PC-9 (cell line): ENCODE results near the gene MIER3. TPM values are rescaled to one million over a fixed set of nuclear protein-coding genes. Genes with fewer than 3 reads are reported as not detected.
"Not testable (repeated sequence)": the region's sequence is repeated elsewhere in the genome, so short reads cannot be mapped to it uniquely, and the experiment has no call there.

Source experiments
- BruUV-seq: library from RNA; stranded (reverse); fragments of 400-500 nt; replicated peaks from 2 replicates; lab custom pipeline; 2021; lab: Mats Ljungman, UMichigan
- CTCF ChIA-PET: fragments of 300-600 bp; sonication (Branson Sonifier 250); formaldehyde crosslinking; loops from one replicate; lab custom pipeline; 2022; ENCODE audit warnings: antibody characterized with exemption; lab: Charles Lee
- POLR2A ChIA-PET: fragments of 300-600 bp; sonication (Branson Sonifier 250); formaldehyde crosslinking; loops from one replicate; lab custom pipeline; 2022; ENCODE audit warnings: antibody characterized with exemption; ENCODE audit not compliant: unreplicated experiment; lab: Charles Lee
- DNase-seq, 2 experiments: peaks; one replicate each; pipeline versions ENCODE4 v3.0.0 to v3.0.0-alpha.2; 2015 to 2022; ENCODE audit warnings: mixed read lengths in 1 of 2
- H2AFZ ChIP-seq: fragments of 200-600 bp; sonication (generic); 2 replicates; pipeline ENCODE4 v1.8.1; 2017; ENCODE audit warnings: antibody characterized with exemption
- H3F3A ChIP-seq: fragments of 200-600 bp; sonication (generic); 2 replicates; pipeline ENCODE4 v1.8.1; 2017; ENCODE audit warnings: antibody characterized with exemption, mild to moderate bottlenecking, low read depth; ENCODE audit not compliant: insufficient read depth
- H3K27ac ChIP-seq: fragments of 200-600 bp; sonication (generic); 2 replicates; pipeline ENCODE4 v1.6.1; 2016; ENCODE audit warnings: mixed run types
- H3K27me3 ChIP-seq: fragments of 200-600 bp; sonication (generic); 2 replicates; pipeline ENCODE4 v1.6.1; 2016; ENCODE audit warnings: low read depth, mixed run types; ENCODE audit not compliant: insufficient read depth
- H3K36me3 ChIP-seq: fragments of 200-600 bp; sonication (generic); 2 replicates; pipeline ENCODE4 v1.6.1; 2016; ENCODE audit warnings: low read depth, mixed run types
- H3K4me1 ChIP-seq: fragments of 200-600 bp; sonication (generic); replicated peaks from 2 replicates; pipeline ENCODE4 v1.6.1; 2016; ENCODE audit warnings: mixed run types; ENCODE audit not compliant: insufficient read depth
- H3K4me2 ChIP-seq: fragments of 200-600 bp; sonication (generic); 2 replicates; pipeline ENCODE4 v1.6.1; 2017; ENCODE audit warnings: mixed run types
- H3K4me3 ChIP-seq: fragments of 200-600 bp; sonication (generic); 2 replicates; pipeline ENCODE4 v1.6.1; 2016; ENCODE audit warnings: mixed run types
- H3K79me2 ChIP-seq: fragments of 200-600 bp; sonication (generic); 2 replicates; pipeline ENCODE4 v1.6.1; 2017; ENCODE audit warnings: low read depth, mixed run types
- H3K9me2 ChIP-seq: fragments of 200-600 bp; sonication (generic); 2 replicates; pipeline ENCODE4 v1.8.1; 2017; ENCODE audit warnings: mild to moderate bottlenecking; ENCODE audit not compliant: insufficient read depth
- H3K9me3 ChIP-seq: fragments of 200-600 bp; sonication (generic); 2 replicates; pipeline ENCODE4 v1.8.1; 2016; ENCODE audit warnings: low read depth; ENCODE audit not compliant: insufficient read depth
- H4K20me1 ChIP-seq: fragments of 200-600 bp; sonication (generic); 2 replicates; pipeline ENCODE4 v1.8.1; 2017; ENCODE audit not compliant: insufficient read depth
- EZH2 ChIP-seq: fragments of 200-600 bp; sonication (generic); IDR thresholded peaks from 2 replicates; pipeline ENCODE4 v1.8.0; 2017; ENCODE audit warnings: antibody characterized with exemption, low read depth
- intact Hi-C: fragments of 100-400 bp; cut with micrococcal nuclease; formaldehyde crosslinking; loops from one replicate; pipeline ENCODE4 v1.10.0; 2022; ENCODE audit not compliant: unreplicated experiment
- total RNA-seq: library from RNA; stranded (reverse); gene quantifications from 2 replicates; pipeline ENCODE4 v1.2.3, GENCODE V29; 2021
- TF ChIP-seq, protein P1 (sequence below): fragments of 200-600 bp; sonication (generic); conservative IDR thresholded peaks from 2 replicates; pipeline ENCODE4 v1.6.1; 2017; ENCODE audit warnings: mixed run types, antibody characterized with exemption, mild to moderate bottlenecking, moderate library complexity

The MIER3 gene
- total RNA-seq, 1 experiment from 2014 or later = 17.3 TPM

- CTCF ChIA-PET = no interaction called here
These were observed 31.9 kb upstream of the MIER3 start for GRCh38 chr5:56983593-56984361.

DNA sequence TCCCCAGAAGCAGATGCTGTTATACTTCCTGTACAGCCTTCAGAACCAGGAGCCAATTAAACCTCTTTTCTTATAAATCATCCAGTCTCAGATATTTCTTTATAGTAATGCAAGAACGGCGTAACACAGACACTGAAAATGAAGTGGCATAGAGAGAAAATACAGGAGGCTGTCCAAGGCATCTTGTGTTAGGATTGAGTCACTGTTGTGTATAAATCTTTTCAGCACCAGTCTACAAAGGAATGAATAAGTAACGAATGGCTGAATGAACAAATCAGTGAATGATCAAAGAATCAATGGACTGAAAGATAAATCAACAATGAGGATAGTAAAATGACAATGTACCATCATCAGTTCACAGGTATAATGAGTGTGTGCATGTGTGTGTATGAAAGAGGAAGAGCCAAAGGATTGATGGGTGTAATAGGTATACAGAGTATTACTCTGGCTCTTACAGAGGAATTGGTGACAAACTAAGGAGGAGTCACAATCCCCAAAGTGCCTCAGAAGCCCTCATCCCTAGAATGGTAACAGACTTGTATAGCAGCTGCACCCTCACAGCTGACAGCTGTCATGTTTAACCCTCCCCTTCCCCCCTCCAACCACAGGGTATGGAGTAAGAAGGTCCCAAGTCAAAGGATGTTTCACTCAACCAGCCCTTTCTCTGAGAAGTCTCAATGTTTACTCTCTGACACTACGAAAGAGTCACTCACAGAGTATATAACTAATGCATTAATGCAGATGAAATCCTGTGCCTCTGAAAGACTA lies 29.8 kb upstream of the MIER3 start:
- ChIA-PET POLR2A (no interaction called here), CTCF (interaction anchor here (0.6 kb wide), 1 partner anchor 358 kb away, joined by 7 read pairs; no protein-coding TSS in a partner anchor)
- no peak for DNase-seq
- Histone ChIP-seq H3F3A (no peaks in the 10 kb centered on the region), H2AFZ (no peak overlapping the region), H3K27me3 (no peaks in the 10 kb centered on the region), H3K4me3 (no peak overlapping the region), H3K27ac (no peak overlapping the region), H3K4me2 (no peak overlapping the region), H3K79me2 (no peaks in the 10 kb centered on the region), H3K36me3 (no peaks in the 10 kb centered on the region), H3K9me2 (no peaks in the 10 kb centered on the region; the same call in 1 of the 2 replicates), H3K9me3 (no peaks in the 10 kb centered on the region), H4K20me1 (no peaks in the 10 kb centered on the region), H3K4me1 (0 out of 2 replicates have a peak, but pooled peaks cover 7% of the 10 kb centered on the region)
- intact Hi-C loops = no loop called here
- no TSS peak for BruUV-seq
- TF ChIP-seq, protein P1, sequence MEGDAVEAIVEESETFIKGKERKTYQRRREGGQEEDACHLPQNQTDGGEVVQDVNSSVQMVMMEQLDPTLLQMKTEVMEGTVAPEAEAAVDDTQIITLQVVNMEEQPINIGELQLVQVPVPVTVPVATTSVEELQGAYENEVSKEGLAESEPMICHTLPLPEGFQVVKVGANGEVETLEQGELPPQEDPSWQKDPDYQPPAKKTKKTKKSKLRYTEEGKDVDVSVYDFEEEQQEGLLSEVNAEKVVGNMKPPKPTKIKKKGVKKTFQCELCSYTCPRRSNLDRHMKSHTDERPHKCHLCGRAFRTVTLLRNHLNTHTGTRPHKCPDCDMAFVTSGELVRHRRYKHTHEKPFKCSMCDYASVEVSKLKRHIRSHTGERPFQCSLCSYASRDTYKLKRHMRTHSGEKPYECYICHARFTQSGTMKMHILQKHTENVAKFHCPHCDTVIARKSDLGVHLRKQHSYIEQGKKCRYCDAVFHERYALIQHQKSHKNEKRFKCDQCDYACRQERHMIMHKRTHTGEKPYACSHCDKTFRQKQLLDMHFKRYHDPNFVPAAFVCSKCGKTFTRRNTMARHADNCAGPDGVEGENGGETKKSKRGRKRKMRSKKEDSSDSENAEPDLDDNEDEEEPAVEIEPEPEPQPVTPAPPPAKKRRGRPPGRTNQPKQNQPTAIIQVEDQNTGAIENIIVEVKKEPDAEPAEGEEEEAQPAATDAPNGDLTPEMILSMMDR = no peak
- no peak for TF ChIP-seq EZH2

More at GRCh38 chr5:56983593-56984361, 31.9 kb upstream of the MIER3 start:
- intact Hi-C loops = no loop called here
- H3K4me1 ChIP-seq = 0 out of 2 replicates have a peak, but pooled peaks cover 10% of the 10 kb centered on the region
- H3K4me3 ChIP-seq = no peak overlapping the region
- POLR2A ChIA-PET = no interaction called here
- no peaks in the 10 kb centered on the region for H3K9me3 ChIP-seq
- H4K20me1 ChIP-seq = no peaks in the 10 kb centered on the region
- H3F3A ChIP-seq = 0 out of 2 replicates have a peak, but pooled peaks cover under 1% of the 10 kb centered on the region
- H3K27me3 ChIP-seq = no peaks in the 10 kb centered on the region
- no peaks in the 10 kb centered on the region for H3K36me3 ChIP-seq
- H3K4me2 ChIP-seq = no peak overlapping the region
- no peaks in the 10 kb centered on the region; the same call in 1 of the 2 replicates for H3K9me2 ChIP-seq
- no peak overlapping the region for H3K27ac ChIP-seq
- BruUV-seq = no TSS peak
- no peak for DNase-seq
- H2AFZ ChIP-seq = no peak overlapping the region
- TF ChIP-seq, protein P1 = no peak
- no peak for TF ChIP-seq EZH2
- H3K79me2 ChIP-seq = no peaks in the 10 kb centered on the region

GRCh38 chr5:56979968-56980367 lies 28.0 kb upstream of the MIER3 start:
- Histone ChIP-seq H3K9me3 (no peaks in the 10 kb centered on the region), H3K79me2 (no peaks in the 10 kb centered on the region), H3K27me3 (no peaks in the 10 kb centered on the region), H3K4me1 (no peaks in the 10 kb centered on the region), H2AFZ (no peak overlapping the region), H3K4me3 (no peak overlapping the region), H4K20me1 (no peaks in the 10 kb centered on the region), H3K9me2 (no peaks in the 10 kb centered on the region), H3F3A (no peaks in the 10 kb centered on the region), H3K4me2 (no peak overlapping the region), H3K27ac (no peak overlapping the region), H3K36me3 (no peaks in the 10 kb centered on the region)
- ChIA-PET POLR2A (no interaction called here), CTCF (no interaction called here)
- BruUV-seq = no TSS peak
- intact Hi-C loops = no loop called here
- no peak for TF ChIP-seq EZH2
- TF ChIP-seq, protein P1 = no peak
- no peak for DNase-seq

DNA sequence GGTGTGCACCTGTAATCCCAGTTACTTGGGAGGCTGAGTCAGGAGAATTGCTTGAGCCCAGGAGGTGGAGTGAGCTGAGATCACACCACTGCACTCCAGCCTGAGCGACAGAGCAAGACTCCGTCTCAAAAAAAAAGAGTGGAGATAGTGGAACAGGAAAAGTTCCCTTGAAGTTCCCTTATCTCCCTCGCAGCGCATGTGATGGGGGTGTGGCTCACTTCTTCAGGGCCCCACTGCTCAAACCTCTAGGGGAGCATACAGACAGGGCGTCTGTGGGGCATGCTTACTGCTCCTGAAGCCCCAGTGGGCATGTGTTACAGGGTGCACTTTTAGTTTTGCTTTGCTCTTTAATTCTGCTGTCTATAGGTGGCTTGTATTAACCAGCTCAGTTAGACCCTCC lies 27.6 kb upstream of the MIER3 start:
- H3K9me3 ChIP-seq, H2AFZ ChIP-seq, intact Hi-C loops, BruUV-seq, H3K4me2 ChIP-seq, H3K79me2 ChIP-seq, H4K20me1 ChIP-seq, CTCF ChIA-PET, POLR2A ChIA-PET, H3K27me3 ChIP-seq, H3K4me1 ChIP-seq, H3K9me2 ChIP-seq, H3K36me3 ChIP-seq, H3K27ac ChIP-seq, H3F3A ChIP-seq, H3K4me3 ChIP-seq, DNase-seq: not testable (repeated sequence)
